ENCODE results near the gene SETBP1.

SETBP1 gene

DNA sequence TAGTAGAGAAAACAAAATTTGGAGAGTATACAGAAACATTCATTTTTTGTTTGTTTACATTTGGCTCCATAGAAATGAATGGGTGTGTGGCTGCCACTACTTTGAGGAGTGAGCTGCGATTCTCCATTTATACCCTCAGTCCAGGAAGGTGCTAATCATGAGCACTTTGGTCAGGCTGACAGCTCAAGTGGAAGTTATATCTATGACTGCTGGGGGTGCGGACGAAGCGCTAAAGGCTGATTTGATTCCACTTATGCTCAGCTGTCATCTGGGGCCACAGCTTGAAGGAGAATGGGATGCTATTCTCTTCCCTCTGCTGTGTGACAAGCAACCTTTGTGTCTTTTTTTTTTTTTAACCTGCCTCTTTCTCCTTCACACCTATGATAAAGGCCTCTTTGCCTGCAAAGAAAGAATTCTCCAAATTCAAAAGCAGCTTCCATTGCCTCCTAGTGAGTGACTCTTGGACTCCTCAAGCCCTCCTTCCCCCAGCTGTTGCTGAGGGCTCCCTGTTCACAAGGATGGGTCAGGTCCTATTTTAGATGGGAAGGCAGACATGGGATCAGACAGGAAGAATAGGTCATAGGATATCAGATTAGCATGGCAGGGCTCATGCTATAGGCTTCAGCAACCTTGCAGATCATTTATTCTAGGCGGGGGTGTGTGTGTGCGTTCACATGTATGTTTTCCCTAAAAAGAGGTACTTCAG is 201.6 kb downstream of the SETBP1 start:
- FAIRE-seq, result no peak

- FAIRE-seq, result no peak
These were observed 203.0 kb downstream of the SETBP1 start for GRCh38 chr18:44883671-44884070.

- no peak for FAIRE-seq
These were observed 203.7 kb downstream of the SETBP1 start for GRCh38 chr18:44884431-44884830.

GRCh38 chr18:44885507-44885906 is 204.8 kb downstream of the SETBP1 start:
- no peak for FAIRE-seq

- FAIRE-seq, result no peak
These were observed 206.5 kb downstream of the SETBP1 start for GRCh38 chr18:44887227-44887631.

GRCh38 chr18:44889111-44889510 is 208.4 kb downstream of the SETBP1 start:
- no peak for FAIRE-seq

DNA sequence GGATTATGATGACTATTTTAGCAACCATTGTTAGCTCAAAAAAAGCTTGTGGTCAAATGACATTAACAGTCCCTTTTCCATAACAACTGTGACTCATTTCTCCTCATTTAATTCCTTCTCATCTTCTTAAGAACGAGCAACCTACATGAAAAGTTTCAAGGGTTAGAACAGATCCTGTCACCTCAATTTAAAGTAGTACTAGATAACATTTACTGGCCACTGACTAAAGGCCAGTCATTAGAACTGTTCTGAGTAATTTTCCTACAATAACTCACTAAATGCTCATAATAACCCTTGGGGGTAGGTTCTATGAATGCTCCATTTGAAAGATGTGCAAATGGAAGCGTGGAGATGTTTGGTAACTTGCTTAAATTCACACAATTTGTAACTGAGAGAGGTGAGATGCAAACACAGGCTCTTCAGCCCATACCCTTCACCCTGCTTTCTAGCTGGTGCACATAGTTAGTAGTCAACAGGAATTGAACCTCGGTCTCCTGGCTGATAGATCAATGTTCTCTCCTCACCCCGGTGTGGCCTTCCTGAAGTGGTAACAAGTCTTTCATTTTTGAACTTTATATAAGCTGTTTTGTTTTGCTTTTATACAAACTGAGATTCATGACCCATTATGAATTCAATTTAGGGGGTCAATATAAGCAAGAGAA is 212.5 kb downstream of the SETBP1 start:
- no peak for FAIRE-seq

GRCh38 chr18:44893966-44894365 is 213.3 kb downstream of the SETBP1 start:
- FAIRE-seq, result no peak

GRCh38 chr18:44895176-44895798 is 214.6 kb downstream of the SETBP1 start:
- FAIRE-seq, result no peak

DNA sequence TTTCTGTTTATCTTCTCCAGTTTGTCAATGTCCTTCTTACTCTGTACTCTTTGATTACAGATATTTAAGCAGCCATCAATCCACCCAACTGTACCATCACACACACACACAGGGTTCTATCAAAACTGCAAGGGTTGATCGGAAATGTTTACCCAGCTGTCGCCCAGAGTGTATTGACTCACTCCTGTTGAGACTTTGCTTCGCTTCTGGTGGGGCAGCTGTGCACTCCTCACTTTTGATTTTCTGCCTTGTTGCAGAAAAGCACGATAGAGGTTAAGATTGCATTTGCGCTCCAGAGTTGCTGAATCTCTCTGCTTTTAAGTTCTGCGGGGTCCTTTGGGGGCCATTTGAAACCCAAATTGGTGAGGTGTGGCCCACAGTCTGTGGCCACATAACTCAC is 216.2 kb downstream of the SETBP1 start:
- no peak for FAIRE-seq

DNA sequence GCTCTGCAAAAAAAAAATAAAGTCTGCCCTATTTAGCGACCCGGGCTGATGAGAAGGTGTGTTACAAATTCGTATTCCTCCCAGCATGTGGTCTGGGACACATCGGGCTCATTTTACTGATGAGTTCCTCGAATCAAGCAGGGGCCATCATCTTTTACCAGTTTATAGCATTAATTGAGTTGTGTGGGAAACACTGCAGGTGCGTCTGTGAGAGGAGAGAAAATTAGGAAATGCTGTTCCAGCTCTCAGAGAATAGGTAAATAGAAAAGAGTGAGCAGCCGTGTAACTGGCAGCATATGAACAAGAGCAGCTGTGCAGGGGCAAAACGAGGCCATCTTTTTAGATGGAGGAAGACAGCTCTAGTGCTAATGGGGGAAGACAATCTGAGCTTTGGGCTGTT is 216.7 kb downstream of the SETBP1 start:
- no peak for FAIRE-seq

GRCh38 chr18:44897816-44898215 is 217.1 kb downstream of the SETBP1 start:
- no peak for FAIRE-seq

GRCh38 chr18:44898498-44898897 is 217.8 kb downstream of the SETBP1 start:
- FAIRE-seq, result no peak

GRCh38 chr18:44899832-44900231 is 219.1 kb downstream of the SETBP1 start:
- FAIRE-seq, result no peak

- FAIRE-seq, result no peak
These were observed 219.9 kb downstream of the SETBP1 start for GRCh38 chr18:44900627-44901026.

DNA sequence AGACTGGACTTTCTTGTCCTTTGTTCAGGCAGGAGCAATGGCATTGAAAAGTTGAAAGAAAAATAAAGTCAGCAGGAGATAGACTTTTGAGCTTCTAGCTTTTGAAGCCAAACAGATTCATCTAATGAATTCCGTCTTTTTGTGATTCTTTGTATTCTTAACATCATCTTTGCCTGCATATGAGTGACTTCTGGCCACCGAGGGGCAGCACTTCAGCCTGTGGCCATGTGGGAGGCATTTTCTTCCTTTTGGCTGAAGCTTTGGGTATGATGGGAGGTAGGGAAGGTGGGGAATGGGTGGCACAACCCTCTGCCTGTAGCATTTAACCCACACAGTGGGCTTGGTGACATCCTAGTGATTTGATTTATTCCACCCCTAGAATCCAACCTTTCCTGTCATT is 220.6 kb downstream of the SETBP1 start:
- no peak for FAIRE-seq

- no peak for FAIRE-seq
These were observed 222.6 kb downstream of the SETBP1 start for GRCh38 chr18:44903327-44903726.

DNA sequence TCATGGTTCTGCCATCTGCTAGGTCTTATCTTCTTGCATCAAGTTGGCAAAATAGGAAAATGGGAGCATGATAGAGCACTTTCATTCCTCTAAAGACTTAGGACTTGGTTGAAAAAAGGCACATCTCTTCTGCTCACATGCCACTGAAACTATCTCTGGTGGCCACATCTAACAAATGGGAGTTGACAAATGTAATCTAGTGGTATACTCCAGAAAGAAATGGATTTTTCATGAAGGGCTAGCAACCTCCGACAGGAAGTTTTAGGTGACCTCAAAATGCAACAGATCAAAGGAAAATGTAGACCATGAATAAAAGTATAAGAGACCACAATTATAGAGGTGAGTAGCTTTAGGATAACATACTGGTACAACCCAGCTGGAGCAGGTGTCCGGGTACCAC is 224.1 kb downstream of the SETBP1 start:
- FAIRE-seq, result no peak

DNA sequence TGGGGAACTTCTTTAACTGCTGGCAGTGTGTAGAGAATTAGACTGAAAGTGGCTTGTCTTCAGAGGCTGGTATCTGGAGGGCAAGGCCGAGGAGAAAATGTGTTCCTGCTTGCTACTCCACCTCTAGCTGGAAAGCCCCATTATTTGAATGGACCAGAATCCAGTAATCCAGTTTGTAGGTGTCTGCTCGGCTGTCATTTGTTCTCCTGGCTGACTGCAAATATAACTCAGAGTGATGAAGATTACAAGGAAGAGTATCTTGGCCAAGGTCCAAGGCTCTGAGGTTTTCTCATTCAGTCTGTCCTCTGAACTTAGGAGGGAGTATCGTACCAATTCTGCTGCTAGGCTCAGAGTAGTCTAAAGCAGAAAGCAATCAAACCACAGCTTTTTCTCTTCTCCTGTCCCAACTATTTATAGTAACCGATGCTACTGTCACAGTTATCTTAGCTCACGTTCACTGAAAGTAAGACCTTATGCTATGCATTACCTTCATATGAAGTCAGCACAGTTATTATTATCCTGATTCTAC is 228.6 kb downstream of the SETBP1 start:
- no peak for FAIRE-seq

GRCh38 chr18:44911260-44911659 is 230.6 kb downstream of the SETBP1 start:
- no peak for FAIRE-seq

DNA sequence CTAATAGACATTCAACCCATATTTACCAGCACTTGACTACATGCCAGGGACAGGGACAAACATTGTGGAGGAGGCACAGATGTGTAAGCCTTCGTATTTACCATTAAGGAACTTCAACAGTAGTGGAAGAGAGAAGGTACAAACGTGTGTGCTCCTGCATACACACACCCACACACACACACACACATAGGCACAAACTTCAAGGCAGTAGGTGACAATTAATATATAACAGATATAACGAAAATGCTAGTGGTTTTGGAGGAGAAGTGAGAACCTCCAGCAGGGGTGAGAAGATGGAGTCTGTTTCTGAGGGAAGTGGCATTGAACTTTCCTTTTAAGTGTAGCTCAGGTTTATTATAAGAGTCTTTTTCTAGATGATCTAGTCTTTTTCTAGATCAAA is 231.1 kb downstream of the SETBP1 start:
- no peak for FAIRE-seq

DNA sequence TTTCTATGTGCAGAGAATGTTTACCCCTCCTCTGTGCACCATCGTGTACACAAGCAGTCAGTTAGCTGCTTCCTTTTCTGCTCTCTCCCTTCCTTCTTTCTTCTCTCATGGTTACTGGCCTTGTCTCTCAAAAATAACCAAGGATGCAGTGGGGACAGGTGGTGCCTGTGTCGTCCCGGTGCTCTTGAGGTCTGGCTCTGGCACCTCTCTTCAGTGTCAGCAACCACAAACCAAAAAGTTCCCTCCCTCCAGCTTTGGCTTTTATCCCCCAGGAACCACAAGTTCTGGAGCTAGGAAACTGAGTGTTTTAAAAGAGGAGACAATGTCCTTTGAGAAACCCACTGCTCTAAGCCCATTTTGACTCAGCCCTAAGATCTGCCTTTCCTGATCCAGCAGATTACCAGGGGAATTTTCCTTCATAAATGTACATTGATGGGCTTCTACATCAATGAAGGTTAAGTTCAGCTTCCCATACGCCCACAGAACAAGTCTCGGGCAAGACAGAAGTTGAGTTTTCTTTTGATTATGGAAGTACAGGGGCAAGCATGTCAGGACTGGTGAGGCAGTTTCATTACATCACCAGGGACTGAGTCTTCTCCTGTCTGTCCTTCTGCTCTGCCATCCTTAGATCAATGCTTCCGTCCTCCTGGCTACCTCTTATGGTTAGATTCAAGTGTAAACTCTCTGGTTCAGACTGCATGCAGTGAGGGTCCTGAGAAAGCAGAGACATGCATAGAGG is 232.2 kb downstream of the SETBP1 start:
- no peak for FAIRE-seq

- FAIRE-seq, result no peak
These were observed 233.3 kb downstream of the SETBP1 start for GRCh38 chr18:44914028-44914427.
